ENCODE measurements around the gene RNF26.
A peak's percentile ranks its signal among the peaks of the same experiment; 100 is the strongest.

The RNF26 gene

DNA sequence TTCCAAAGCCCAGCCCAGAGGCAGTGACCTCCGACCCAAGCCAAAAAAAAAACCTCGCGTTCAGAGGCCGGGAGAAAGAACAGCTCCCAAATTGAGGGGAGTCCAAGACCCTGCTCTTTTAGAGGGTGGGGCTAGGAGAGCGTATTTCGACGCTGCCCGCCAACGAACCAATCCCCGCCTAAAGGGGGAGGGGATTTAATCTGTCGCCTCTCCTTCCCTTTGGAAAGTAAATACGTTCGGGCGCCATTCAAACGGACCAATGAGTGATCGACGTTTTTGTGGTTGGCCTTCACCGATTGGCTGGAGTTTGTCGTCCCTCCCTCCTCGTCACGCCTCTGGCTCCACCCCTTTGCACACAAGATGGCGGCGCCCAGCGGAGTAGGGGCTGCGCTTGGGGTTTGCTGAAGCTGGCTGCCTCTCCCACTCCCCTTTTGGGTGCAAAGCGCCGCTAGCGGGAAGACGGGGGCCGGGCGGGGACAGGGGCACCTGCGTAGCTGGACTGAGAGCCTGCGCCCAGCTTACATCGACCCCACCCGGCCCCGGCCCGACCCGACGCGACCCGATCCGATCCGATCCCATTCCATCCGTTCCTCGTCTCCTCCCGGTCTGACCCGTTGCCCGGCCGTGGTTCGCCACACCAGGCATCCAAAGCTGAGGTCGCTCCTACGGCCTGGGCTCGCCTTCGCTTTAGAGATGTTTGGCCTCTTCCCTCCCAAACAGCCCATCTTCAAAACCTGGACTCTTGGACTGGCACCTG, at the start of gene RNF26:
Gene RNF26, plus strand, starts transcription at position 354 of the 757 bp plus-strand sequence. CDS start 596 bp downstream, outside the sequence.
- peak; percentile 91 for DNase-seq (ENCODE audit: insufficient read length, low spot score)
- peak; percentile 38; the same call in 1 of the 2 replicates for TF ChIP-seq POLR2A (IDR thresholded peaks at IDR 0.05; ENCODE audit: low read depth, low read length)
- peak; percentile 93 for FAIRE-seq

GRCh38 chr11:119285431-119285830, 48.9 kb upstream of the RNF26 start:
- DNase-seq (ENCODE audit: insufficient read length, low spot score): no peak
- no peak for FAIRE-seq
- no peak for TF ChIP-seq POLR2A (IDR thresholded peaks at IDR 0.05; ENCODE audit: low read depth, low read length)

DNA sequence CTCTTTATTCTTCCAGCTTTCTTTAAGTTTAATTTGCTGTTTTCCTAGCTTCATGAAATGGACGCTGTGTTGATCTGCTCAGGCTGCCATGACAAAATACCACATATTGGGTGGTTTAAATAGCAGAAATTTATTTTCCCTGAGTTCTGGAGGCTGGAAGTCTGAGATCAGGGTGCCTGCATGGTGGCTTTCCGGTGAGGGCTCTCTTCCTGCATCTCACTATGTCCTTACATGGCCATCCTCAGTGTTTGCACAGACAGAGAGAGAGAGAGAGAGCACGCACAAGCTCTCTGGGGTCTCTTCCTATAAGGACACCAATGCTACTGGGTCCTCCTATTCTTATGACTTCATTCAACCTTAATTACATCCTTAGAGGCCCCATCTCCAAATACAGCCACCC, 46.1 kb upstream of the RNF26 start:
- DNase-seq (ENCODE audit: insufficient read length, low spot score) (no peak), FAIRE-seq (no peak)
- TF ChIP-seq POLR2A (IDR thresholded peaks at IDR 0.05; ENCODE audit: low read depth, low read length): no peak

- FAIRE-seq (no peak), DNase-seq (ENCODE audit: insufficient read length, low spot score) (no peak)
- TF ChIP-seq POLR2A (IDR thresholded peaks at IDR 0.05; ENCODE audit: low read depth, low read length): no peak
Measured at GRCh38 chr11:119290894-119291497, 43.3 kb upstream of the RNF26 start.

- TF ChIP-seq POLR2A (IDR thresholded peaks at IDR 0.05; ENCODE audit: low read depth, low read length): no peak
- no peak for FAIRE-seq
- no peak for DNase-seq (ENCODE audit: insufficient read length, low spot score)
Measured at GRCh38 chr11:119293461-119293860, 40.9 kb upstream of the RNF26 start.

GRCh38 chr11:119295178-119295577, 39.1 kb upstream of the RNF26 start:
- DNase-seq (ENCODE audit: insufficient read length, low spot score): no peak
- no peak for FAIRE-seq
- no peak for TF ChIP-seq POLR2A (IDR thresholded peaks at IDR 0.05; ENCODE audit: low read depth, low read length)

GRCh38 chr11:119297938-119298337, 36.4 kb upstream of the RNF26 start:
- FAIRE-seq (no peak), DNase-seq (ENCODE audit: insufficient read length, low spot score) (no peak)
- TF ChIP-seq POLR2A (IDR thresholded peaks at IDR 0.05; ENCODE audit: low read depth, low read length): no peak

- TF ChIP-seq POLR2A (IDR thresholded peaks at IDR 0.05; ENCODE audit: low read depth, low read length): no peak
- no peak for FAIRE-seq
Measured at GRCh38 chr11:119298726-119299125, 35.6 kb upstream of the RNF26 start.

GRCh38 chr11:119299416-119299815, 34.9 kb upstream of the RNF26 start:
- DNase-seq (ENCODE audit: insufficient read length, low spot score) (no peak), FAIRE-seq (no peak)
- TF ChIP-seq POLR2A (IDR thresholded peaks at IDR 0.05; ENCODE audit: low read depth, low read length): no peak

More at GRCh38 chr11:119298726-119299125, 35.6 kb upstream of the RNF26 start:
- DNase-seq (ENCODE audit: insufficient read length, low spot score): no peak

GRCh38 chr11:119300198-119300964, 33.9 kb upstream of the RNF26 start:
- no peak for TF ChIP-seq POLR2A (IDR thresholded peaks at IDR 0.05; ENCODE audit: low read depth, low read length)
- no peak for FAIRE-seq
- no peak for DNase-seq (ENCODE audit: insufficient read length, low spot score)

GRCh38 chr11:119303227-119303718, 31.1 kb upstream of the RNF26 start:
- DNase-seq (ENCODE audit: insufficient read length, low spot score) (no peak), FAIRE-seq (no peak)
- TF ChIP-seq POLR2A (IDR thresholded peaks at IDR 0.05; ENCODE audit: low read depth, low read length): no peak

DNA sequence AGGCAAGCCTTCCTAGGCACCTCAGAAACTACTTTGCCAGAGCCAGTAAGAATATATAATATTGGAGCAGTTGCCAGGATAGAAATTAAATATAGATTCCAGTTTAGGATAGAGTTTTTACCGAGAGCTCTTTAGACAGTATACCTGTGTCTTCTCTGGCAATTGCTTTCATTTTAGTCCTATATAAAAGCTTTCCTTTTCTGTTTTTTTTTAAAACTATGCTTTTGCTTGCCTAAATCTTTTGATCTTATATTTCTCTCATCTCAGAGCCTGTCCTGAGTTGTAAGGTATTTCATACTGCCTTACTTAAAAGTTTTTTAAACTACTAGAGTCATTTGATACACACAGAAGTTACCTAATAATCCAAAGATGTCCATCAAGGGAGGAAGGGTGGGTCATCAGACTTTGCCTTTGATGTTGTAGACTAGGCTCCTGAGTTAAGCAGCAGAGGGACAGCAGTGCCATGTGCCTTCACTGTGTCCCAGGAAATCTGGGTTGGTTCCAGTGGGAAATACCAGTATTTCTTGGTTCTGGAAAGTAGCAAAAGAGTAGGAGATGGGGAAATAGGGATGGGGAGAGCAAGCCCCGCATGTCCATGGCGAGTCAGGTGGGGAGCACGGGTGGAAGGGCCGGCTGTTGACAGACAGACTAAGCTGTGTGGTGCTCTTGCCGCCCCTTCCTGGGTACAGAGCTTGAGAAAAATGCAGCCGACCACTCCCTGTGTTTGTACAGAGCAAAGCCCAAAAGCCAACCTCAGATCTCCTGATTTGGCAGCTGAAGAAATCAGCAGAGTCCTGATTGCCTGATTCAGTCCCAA, 28.6 kb upstream of the RNF26 start:
- FAIRE-seq: no peak
- no peak for TF ChIP-seq POLR2A (IDR thresholded peaks at IDR 0.05; ENCODE audit: low read depth, low read length)

GRCh38 chr11:119306373-119306890, 27.9 kb upstream of the RNF26 start:
- no peak for DNase-seq (ENCODE audit: insufficient read length, low spot score)
- no peak for TF ChIP-seq POLR2A (IDR thresholded peaks at IDR 0.05; ENCODE audit: low read depth, low read length)
- no peak for FAIRE-seq

More for the DNA sequence above, 28.6 kb upstream of the RNF26 start:
- DNase-seq (ENCODE audit: insufficient read length, low spot score): no peak
